GM18517 (cell line): ENCODE measurements around the gene ZNF285.
"Not testable (repeated sequence)": the region's sequence is repeated elsewhere in the genome, so short reads cannot be mapped to it uniquely, and the experiment has no call there.

Experiments
- ATAC-seq: cut with Tn5 transposase; IDR thresholded peaks from one replicate; pipeline ENCODE4 v1.9.1; 2021; ENCODE audit warnings: mild to moderate bottlenecking, moderate library complexity; ENCODE audit not compliant: unreplicated experiment

Gene ZNF285

DNA sequence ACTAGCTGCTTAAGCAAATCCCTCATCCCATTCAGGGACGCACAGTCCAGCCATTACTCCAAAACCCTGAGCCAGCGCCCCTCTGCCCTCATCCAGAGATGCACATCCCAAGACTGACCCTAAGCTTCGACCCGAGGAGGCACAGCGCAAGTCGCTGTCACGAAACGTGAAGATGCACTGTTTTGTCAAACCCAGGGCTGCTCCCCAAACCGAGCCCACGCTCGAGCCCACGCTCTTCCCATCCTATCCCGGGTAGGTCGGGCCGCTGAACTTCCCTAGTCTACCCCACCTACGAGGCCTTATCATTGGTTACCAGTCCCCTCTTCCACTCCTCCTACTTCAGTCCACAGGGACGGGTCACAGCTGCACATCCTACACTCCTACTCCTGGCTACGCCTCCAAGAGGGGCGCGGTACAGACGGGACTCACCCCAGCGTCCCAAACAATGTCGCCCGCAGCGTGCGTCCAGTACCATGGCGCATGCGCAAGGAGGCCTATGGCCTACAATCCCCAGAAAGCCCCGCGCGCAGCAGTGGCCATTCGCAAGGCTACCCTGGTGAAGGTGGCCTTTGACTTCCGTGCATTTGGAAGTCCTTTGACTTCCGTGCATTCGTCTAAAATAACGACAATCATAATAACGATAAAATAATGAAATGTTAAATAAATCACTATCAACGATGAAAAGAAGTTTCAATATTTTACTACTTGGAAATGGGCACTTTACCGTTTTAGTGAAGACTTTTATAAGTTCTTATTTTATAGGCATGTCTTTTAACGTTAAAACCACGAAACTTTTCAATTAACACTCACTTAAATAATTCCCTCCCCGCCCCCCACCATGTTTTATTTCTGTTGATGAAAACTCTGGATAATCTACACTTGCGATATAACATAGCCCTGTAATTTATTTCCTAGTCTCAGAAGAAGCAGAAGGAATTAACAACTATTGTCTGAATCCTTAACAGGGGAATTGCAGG lies at the start of gene ZNF285:
ZNF285 (minus strand) TSS at position 470 of the 977 bp plus-strand sequence. CDS start 4,395 bp downstream, outside the sequence.
- ATAC-seq: peak; percentile 64

DNA sequence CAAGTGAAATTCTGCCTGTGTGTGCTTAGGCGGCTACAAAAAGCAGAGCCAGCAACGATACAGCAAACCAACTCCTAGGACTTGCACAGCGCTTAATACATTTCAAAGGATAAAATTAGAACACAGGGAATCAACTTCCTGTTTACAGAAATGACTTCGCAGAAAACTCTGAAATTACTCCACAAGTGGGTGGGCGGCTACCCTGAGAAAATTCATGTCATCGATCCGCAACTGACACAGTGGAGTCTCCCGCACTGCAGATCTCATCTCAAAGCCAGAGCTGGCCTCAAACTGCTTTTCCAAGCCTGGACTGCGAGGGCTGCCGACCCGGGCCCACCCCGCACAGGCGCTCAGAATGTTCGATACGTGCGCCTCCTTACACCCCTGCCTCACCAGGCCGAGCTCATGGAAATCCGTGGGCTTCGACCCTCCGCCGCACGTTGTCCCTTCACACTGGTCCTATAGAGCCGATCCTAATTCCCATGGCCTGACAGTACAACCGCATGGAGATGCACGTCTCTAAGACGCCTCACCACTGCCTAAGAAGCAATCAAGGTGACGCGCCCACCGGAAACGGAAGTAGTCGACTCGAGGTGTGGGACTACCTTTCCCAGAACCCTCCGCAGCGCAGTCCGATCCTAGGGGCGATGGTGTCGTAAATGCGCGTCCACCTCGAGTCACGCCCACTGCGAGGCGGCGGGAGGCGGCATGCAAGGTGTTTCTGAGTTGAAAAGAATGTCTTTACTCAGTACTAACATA lies 46.7 kb upstream of the ZNF285 start, which contains the start of gene ZNF229:
ZNF229 (minus strand) TSS at position 557 of the 759 bp plus-strand sequence. CDS start 5,625 bp downstream, outside the sequence.
- no peak for ATAC-seq

DNA sequence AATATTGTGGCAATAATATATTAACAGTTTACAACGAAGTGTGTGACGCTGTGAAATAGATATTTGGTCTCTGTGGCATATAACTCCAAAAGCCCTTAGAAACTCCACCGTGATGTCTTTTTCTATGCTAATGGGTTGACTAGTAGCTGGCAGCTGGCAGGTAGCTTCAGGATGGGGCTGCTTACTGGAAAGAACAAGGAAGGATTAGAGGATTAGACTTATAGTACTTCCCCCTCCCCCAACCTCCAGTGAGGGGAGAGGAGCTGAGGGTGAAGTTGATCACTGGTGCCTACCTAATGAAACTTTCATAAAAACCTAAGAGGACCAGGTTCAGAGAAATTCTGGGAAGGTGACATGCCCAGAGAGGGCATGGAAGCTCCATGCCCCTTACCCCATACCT lies 37.0 kb upstream of the ZNF285 start:
- ATAC-seq: no peak

DNA sequence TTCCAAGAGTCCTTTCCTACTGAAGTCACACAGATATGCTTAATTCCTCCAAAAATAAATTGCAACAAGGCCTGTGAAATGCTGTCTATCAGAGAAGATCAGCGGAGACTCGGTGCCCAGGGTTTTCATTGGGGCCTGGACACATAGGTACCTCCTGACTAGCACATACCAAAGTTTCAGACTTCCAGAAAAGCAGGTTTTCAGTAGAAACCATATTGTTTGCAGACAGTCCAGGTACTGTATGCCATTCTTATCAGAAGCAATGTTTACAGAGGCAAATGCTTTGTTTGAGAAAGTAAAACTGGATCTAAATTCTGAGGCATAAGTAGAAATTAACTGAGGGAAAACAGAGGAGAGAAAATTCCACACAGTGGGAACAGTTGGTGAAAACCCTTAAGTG lies 34.0 kb upstream of the ZNF285 start:
- ATAC-seq: no peak

DNA sequence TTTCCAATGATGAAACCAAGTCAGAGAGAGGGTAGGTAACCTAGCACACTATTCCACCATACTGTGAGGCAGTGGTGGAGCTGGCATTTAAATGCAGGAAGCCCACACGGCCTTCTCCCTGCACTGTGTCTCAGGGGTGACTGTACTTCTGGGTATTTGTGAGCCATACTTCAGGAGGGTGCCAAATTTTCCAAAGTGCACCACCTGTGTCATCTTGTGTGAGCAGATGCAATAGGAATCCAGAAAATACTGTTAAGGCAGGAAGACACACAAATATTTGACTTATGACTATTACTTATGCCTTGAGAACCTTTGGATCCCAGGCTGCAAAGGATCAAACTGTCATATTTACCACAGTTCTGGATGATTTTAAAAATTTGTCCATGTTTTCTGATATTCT lies 29.5 kb upstream of the ZNF285 start:
- no peak for ATAC-seq

DNA sequence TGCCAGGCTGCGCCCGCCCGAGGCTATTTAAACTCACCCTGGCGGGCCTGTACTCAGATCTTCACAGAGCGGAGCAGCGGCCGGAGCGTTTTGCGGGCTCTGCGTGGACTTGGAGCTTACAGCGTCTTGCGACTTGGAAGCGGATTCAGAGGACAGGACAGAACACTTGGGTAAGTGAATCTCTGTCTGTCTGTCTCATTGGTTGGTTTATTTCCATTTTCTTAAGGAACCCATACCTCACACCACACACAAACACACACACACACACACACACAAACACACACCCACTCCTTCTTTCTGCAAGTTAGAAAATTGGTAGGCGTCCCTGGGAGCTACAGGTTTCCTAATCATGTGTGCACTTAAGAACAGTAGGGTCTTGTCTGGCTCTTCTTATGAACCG lies 14.1 kb upstream of the ZNF285 start:
- ATAC-seq: not testable (repeated sequence)

DNA sequence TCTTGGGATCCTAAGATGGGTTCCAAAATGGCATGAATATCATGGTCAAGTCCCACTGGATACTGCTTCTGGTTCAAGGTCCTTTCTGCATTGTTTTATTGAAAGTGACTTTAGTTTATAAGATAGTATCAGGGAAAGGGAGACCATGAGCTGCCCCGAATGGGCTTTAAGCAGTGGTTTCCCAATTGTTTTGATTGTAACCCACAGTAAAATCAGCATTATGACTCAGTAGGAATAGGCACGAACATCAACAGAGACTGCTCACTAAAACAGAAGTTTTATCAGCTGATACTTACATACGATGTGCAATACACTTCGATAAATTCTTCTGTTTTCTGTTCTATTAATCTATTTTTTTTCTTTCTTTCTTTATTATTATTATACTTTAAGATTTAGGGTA lies 12.1 kb downstream of the ZNF285 start:
- not testable (repeated sequence) for ATAC-seq

DNA sequence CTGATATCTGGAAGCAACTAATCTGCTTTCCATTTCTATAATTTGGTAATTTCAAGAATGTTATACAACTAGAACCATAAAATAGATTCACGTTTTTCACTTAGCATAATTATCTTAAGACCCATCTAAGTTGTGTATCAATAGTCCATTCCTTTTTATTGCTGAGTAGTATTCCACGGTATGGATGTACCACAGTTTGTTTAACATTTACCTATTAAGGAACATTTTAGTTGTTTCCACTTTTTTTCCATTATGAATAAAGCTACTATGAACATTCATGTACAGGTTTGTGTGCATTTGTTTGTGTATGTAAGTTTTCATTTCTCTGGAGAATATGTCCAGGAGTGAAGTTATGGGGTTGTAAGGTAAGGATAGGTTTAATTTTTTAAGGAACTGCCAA lies 26.6 kb downstream of the ZNF285 start:
- no peak for ATAC-seq

DNA sequence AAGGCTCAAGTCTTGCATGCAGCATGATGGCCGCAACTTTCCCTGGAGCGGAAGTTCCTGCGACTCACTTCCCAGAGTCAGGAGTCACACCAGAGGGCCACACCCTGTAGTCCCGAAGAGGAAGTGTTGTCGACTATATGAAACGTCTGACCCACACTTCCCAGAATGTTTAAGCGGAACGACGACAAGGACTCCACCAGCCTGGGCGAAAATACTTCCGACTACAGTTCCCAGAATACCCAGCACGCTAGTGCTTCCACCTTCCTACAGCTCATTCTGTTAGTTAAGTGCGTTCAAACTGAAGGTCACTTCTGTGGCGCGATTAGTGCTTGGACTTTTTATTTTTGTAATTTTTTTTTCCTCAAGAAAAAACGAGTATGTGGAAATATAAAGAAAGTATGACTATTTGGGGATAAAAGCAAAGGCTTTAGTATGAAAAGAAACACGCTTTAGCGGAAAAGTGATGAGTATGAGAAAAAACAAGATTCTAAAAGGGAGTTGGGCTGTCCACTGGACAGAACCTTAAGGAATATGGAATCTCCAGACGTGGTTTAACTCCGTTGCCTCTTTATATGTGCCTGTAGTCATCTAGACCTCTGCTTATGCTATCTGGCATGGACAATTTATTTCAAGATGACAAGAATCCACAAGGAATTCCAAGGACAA lies 29.5 kb downstream of the ZNF285 start:
- no peak for ATAC-seq

DNA sequence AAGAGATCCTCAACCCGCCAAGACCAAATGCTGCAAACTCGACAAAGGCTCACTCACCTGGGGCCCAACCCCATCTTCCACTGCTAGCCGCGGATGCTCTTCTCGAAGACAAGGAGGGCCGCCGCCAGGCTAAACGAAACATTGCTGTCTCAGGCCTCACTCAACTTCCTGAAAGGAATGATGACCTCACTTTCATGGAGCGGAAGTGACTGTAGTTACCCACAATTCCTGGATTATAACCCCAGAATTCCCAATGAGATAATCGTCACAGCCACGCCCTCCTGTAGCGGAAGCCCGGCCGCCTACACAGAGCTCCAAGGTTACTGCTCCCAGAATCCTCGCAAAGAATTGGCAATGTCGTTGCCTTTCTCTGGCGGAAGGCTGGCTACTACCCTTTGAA lies 34.4 kb downstream of the ZNF285 start:
- ATAC-seq: no peak

DNA sequence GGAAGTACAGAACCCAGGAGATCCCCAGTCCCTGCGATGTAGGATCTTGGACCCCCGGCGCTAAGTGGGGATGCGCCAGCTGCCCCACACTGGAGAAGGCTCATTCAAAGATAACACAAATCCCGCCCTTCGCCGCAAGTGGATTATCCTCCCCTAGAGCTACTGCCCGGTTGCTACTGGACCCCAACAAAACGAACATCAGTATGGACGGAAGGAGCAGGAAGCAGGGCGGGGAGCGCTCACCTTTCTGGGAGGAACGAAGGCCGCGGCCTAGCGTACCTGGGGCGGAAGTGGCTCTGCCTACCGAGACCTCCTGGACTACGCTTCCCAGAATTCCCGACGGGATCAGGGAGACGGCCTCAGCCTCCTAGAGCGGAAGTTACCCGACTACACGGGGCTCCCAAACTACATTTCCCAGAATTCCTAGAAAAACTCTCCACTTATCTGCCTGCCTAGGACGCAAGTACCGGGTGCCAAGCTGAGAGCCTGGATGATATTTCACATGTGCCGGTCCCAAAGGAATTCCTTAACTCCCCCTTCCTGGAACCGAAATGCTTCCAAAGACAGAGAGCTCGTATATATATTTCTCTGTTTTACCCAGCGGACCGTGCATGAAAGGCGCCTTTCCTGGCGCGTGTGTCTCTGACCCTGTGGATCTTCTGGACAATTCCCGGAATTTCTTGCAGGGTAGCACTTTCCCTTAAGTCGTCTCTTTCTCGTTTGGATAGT lies 44.9 kb downstream of the ZNF285 start, which contains the start of gene ZNF112:
ZNF112 (minus strand) TSS at position 298 of the 729 bp plus-strand sequence. CDS start 16,141 bp downstream, outside the sequence.
- ATAC-seq: no peak

DNA sequence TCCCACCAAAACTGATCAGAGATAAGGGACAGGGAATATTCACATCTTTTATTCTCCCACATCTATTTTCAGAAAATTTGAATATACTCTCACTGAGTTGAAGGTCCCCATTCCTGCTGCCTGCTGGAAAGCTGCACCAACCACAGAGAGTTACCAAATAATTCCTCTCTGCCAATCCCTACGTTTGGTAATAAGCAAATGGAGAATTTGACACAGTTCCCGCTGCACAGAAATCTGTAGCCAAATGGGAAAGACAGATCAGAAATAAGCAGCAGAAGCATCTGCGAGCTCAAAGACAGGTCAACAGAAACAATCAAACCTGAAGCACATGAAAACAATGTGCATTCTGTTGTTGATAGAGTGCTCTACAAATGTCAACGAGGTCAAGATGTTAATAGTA lies 54.9 kb downstream of the ZNF285 start:
- ATAC-seq: no peak

DNA sequence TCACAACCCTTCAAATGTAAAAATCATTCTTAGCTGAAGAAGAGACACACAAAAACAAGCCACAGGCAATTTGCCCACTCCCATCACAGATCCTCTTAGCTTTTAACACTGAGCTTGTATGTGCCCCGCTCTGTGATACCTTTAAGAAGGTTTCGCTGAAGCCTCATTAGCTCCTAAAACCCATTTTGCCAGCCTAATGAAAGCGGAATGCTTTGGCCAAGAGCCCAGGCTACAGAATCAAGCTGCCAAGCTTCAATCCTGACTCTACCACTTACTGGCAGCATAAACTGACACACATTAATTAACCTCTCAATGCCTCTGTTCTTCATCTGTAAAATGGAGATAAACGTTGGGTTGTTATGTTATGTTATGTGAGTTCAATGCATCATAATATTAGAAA lies 55.4 kb downstream of the ZNF285 start:
- ATAC-seq: no peak

DNA sequence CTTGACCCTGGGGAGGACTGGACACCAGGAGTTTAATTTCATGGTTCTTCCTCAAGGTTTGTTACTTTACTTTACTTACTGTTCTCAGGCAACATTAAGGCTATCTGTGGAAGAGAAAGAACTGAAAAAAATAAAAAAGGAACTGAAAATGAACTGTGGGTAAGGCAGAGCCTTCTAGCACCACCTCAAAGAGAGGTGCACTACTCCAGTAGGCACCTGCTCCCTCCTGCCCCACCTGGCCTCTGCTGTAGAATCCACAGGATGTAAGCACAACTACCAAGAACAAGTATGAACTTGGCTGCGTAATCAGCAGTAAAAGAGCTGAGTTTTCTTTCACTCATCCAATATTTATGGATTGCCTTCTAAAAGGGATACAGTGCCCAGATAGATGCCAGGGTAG lies 57.2 kb downstream of the ZNF285 start:
- no peak for ATAC-seq

DNA sequence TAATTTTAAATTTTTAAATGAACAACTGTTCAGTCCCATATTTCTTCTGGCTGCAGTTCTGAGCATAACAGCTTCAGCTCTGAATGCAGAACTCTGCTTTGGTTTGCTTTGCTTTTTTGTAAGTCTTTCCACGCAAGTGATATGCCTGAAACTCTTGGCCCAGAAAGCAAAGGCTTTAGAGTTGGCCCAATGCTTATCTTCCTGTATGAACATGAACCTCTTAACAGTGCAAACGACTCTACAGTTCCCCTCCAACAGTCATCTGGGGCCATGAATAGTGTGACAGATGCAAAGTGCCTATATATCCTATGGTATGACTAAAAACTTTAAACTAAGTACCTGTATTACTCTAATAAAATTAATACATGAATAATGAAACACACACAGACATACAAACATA lies 59.6 kb downstream of the ZNF285 start:
- no peak for ATAC-seq

DNA sequence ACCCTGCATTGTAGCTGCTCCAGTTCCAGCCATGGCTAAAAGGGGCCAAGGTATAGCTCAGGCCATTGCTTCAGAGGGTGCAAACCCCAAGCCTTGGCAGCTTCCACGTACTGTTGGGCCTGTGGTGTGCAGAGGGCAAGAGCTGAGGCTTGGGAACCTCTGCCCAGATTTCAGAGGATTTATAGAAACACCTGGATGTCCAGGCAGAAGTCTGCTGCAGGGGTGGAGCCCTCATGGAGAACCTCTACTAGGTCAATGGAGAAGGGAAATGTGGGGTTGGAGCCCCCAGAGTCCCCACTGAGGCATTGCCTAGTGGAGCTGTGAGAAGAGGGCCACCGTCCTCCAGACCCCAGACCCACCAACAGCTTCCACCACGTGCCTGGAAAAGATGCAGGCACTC lies 66.8 kb downstream of the ZNF285 start:
- not testable (repeated sequence) for ATAC-seq
